IPS DF 4.7 (cell line): ENCODE data around the gene UBXN11.
A peak's percentile ranks its signal among the peaks of the same experiment; 100 is the strongest.

Experiments used
- DNase-seq: peaks from one replicate; pipeline ENCODE4 v3.0.0-alpha.2; 2013; ENCODE audit warnings: low spot score; ENCODE audit errors: extremely low read depth

Gene UBXN11

GRCh38 chr1:26274801-26275425 is 31.5 kb downstream of the UBXN11 start:
- DNase-seq: no peak

- DNase-seq: no peak
These were observed 37.3 kb downstream of the UBXN11 start for GRCh38 chr1:26269198-26269550.

GRCh38 chr1:26268290-26269197 is 37.9 kb downstream of the UBXN11 start:
- no peak for DNase-seq

GRCh38 chr1:26265405-26265804 is 41.0 kb downstream of the UBXN11 start:
- no peak for DNase-seq

- no peak for DNase-seq
These were observed 43.2 kb downstream of the UBXN11 start for GRCh38 chr1:26263212-26263611.

- no peak for DNase-seq
These were observed 46.9 kb downstream of the UBXN11 start for GRCh38 chr1:26259578-26259977.

- no peak for DNase-seq
These were observed 47.4 kb downstream of the UBXN11 start for GRCh38 chr1:26259005-26259404.

GRCh38 chr1:26257222-26257621 is 49.2 kb downstream of the UBXN11 start:
- DNase-seq: no peak

- DNase-seq: no peak
These were observed 52.0 kb downstream of the UBXN11 start for GRCh38 chr1:26254404-26254803.

GRCh38 chr1:26252718-26253117 is 53.7 kb downstream of the UBXN11 start:
- no peak for DNase-seq

GRCh38 chr1:26239936-26240335 is 66.5 kb downstream of the UBXN11 start:
- DNase-seq: no peak

GRCh38 chr1:26237230-26237966 is 69.0 kb downstream of the UBXN11 start:
- DNase-seq: no peak

GRCh38 chr1:26234644-26235370 is 71.6 kb downstream of the UBXN11 start:
- DNase-seq: no peak

GRCh38 chr1:26233903-26234643 is 72.4 kb downstream of the UBXN11 start, which contains the start of gene CEP85:
CEP85 (plus strand) TSS chr1:26234200; CDS start chr1:26239784, 5,584 bp downstream.
- DNase-seq: peak; percentile 95
